GM12892 (cell line): Measurements from ENCODE around the gene SDC3.

ENCODE experiments used
- DNase-seq: peaks from one replicate; pipeline ENCODE4 v3.0.0; 2011; ENCODE audit not compliant: insufficient read length
- FAIRE-seq: peaks from 2 replicates; lab custom pipeline; 2011; peaks lifted over from hg19 to GRCh38; lab: Jason Lieb, UNC
- POLR2A ChIP-seq: IDR thresholded peaks from 2 replicates; pipeline ENCODE4 v1.6.1; 2011; ENCODE audit warnings: low read depth, low read length, control low read depth
- POLR2AphosphoS5 ChIP-seq: IDR thresholded peaks from 2 replicates; pipeline ENCODE4 v1.6.1; 2011; ENCODE audit warnings: low read depth, low read length, control low read depth
- TAF1 ChIP-seq: IDR thresholded peaks from 2 replicates; pipeline ENCODE4 v1.6.1; 2011; ENCODE audit warnings: low read depth, mild to moderate bottlenecking, control low read depth, low read length, borderline replicate concordance

SDC3 gene

DNA sequence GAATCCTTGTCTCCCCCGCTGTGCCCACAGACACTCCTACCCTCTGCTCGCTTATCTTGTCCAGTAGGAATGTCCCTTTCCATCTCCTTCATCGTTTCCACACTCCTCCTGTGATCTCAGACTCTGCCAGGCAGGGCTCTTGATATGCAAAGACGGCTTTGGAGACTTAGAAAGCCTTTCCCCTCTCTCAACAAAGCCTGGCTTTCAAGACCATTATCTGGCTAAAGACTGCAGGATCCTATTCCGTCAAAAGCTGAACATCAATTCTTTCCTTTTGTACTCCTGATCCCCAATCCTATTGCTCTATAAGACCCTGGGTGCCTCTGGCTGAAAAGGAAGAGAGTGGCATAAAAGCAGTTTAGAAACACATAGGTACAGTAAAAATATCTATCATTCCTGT is 63.9 kb downstream of the SDC3 start:
- no peak for DNase-seq
- TF ChIP-seq TAF1 (no peak), POLR2A (no peak), POLR2AphosphoS5 (no peak)
- FAIRE-seq, result no peak

DNA sequence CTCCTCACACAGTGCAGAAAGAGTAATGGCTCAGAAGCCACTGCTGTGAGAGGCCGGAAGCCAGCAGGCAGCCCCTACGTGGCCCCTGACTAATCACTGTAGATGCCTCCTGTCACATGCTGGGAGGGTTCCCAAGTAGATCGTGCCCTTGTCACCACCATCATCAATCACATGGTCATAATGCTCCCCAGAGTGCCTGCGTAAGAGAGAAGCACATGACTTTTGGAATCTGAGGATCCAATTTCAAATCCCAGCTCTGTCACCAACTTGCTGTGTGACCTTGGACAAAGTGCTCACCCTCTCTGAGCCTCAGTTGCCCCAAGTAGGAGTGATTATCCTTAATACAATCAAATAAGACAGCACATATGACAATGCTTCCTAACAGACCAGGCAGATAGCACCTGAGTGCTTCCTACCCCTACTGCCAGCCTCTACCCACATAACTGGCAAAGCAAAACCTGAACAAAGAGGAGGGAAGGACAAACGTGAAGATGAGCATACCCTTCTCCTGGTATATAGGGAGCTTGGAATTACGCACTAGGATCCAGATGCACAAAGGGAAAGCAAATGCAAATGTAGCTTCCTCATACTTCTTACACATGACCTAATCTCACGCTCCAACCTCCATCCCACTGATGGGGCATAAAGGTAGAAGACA is 65.7 kb downstream of the SDC3 start:
- TF ChIP-seq POLR2A, result no peak
- no peak for TF ChIP-seq TAF1
- TF ChIP-seq POLR2AphosphoS5, result no peak
- DNase-seq (no peak), FAIRE-seq (no peak)

DNA sequence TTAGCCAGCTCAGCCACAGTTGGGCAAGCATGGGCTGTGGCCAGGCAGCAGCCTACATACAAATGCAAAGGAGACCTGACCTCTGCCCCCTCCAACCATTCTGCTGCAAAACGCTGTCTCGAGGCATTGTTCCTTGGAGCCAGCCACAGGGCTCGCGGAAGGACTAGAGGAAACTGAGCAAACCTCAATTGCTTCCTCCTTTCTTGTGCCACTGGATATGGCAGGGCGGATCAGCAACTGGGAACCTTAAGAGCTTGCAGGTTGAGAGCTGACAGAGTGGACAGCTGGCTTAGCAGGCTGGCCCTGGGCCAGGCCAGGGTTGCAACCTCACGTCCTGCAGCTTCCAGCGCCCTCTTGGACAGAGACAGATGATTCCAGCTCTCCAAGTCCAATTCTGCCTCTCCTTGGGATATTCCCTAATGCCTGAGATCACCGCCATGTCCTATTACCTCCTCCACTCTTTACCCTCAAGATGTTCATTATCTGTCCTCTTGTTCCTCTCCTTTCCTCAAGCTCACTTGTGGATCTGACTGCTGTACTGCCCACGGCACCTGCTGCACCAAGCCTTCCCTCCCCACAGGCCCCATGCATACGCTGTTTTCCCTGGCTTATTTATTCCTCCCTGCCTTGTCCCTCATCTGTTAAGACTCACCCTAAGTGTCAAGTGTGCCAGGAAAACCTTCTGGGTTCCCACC is 67.5 kb downstream of the SDC3 start:
- FAIRE-seq, result no peak
- DNase-seq, result no peak
- TF ChIP-seq POLR2A (no peak), TAF1 (no peak), POLR2AphosphoS5 (no peak)

DNA sequence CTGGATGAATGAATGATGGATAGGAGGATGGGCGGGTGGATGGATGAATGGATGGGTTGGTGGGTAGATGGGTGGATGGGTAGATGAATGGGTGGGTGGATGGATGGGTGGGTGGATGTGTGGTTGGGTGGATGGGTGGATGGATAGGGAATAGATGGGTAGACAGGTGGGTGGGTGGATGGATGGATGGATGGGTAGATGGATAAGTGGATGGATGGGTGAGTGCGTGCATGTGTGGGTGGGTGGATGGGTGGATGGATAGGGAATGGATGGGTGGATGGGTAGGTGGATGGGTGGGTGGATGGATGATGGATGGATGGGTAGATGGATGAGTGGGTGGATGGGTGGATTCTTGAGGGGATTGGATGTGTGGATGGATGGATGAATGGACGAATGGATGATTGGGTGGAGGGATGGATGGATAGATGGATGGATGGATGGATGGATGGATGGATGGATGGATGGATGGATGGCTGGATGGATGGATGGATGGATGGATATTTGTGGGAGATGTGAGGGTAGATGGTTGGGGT is 68.7 kb downstream of the SDC3 start:
- FAIRE-seq (no peak), DNase-seq (no peak)
- TF ChIP-seq POLR2AphosphoS5, result no peak
- TF ChIP-seq POLR2A, result no peak
- TF ChIP-seq TAF1, result no peak

GRCh38 chr1:30838996-30839395 is 69.6 kb downstream of the SDC3 start:
- TF ChIP-seq TAF1 (no peak), POLR2AphosphoS5 (no peak), POLR2A (no peak)
- FAIRE-seq (no peak), DNase-seq (no peak)

- FAIRE-seq (no peak), DNase-seq (no peak)
- TF ChIP-seq POLR2AphosphoS5 (no peak), TAF1 (no peak), POLR2A (no peak)
These were observed 70.9 kb downstream of the SDC3 start for GRCh38 chr1:30837653-30838052.

- DNase-seq (no peak), FAIRE-seq (no peak)
- TF ChIP-seq TAF1, result no peak
- TF ChIP-seq POLR2A, result no peak
- no peak for TF ChIP-seq POLR2AphosphoS5
These were observed 74.3 kb downstream of the SDC3 start for GRCh38 chr1:30834253-30834652.

GRCh38 chr1:30830537-30830936 is 78.0 kb downstream of the SDC3 start:
- FAIRE-seq (no peak), DNase-seq (no peak)
- TF ChIP-seq TAF1 (no peak), POLR2AphosphoS5 (no peak), POLR2A (no peak)

- DNase-seq (no peak), FAIRE-seq (no peak)
- TF ChIP-seq POLR2AphosphoS5 (no peak), POLR2A (no peak), TAF1 (no peak)
These were observed 78.7 kb downstream of the SDC3 start for GRCh38 chr1:30829889-30830288.

DNA sequence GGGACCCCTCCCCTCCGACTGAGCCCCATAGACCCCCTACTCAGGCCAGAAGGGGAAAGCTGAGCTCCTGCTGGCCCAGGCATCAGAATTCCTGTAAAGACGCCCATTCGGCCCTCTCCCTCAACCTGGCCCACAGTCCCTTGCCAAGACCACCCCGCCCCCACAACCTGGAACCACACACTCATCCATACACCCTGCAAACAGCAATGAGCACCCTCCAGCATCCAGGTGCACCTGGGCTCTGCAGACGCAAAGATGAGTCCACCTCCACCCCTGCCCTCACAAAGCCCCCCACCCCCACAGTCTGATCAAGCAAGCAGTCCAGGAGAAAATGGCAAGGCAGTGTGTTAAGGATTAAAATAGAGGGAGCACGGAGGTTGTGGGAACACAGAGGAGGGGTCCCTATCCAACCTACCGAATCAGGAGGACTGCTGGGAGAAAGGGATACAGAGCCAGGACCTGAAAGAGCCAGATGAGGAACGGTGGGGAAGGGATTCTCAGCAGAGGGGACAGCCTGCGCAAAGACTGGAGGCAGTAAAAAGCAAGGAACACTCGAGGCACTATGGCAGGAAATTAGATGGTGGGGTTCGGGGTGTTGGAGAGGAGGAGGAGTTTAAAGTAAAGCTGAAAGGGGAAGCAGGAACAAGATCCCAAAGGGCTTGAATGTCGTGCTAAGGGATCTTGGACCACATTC is 83.7 kb downstream of the SDC3 start:
- no peak for TF ChIP-seq POLR2AphosphoS5
- FAIRE-seq (no peak), DNase-seq (no peak)

GRCh38 chr1:30823969-30824735 is 84.4 kb downstream of the SDC3 start:
- DNase-seq (peak; percentile 98), FAIRE-seq (peak; percentile 84)
- TF ChIP-seq POLR2AphosphoS5 (no peak), TAF1 (no peak), POLR2A (no peak)

GRCh38 chr1:30823627-30823968 is 85.0 kb downstream of the SDC3 start:
- TF ChIP-seq POLR2A (no peak), TAF1 (no peak), POLR2AphosphoS5 (no peak)
- FAIRE-seq (no peak), DNase-seq (no peak)
